ENCODE measurements around the gene SLC35F4.

SLC35F4 gene

DNA sequence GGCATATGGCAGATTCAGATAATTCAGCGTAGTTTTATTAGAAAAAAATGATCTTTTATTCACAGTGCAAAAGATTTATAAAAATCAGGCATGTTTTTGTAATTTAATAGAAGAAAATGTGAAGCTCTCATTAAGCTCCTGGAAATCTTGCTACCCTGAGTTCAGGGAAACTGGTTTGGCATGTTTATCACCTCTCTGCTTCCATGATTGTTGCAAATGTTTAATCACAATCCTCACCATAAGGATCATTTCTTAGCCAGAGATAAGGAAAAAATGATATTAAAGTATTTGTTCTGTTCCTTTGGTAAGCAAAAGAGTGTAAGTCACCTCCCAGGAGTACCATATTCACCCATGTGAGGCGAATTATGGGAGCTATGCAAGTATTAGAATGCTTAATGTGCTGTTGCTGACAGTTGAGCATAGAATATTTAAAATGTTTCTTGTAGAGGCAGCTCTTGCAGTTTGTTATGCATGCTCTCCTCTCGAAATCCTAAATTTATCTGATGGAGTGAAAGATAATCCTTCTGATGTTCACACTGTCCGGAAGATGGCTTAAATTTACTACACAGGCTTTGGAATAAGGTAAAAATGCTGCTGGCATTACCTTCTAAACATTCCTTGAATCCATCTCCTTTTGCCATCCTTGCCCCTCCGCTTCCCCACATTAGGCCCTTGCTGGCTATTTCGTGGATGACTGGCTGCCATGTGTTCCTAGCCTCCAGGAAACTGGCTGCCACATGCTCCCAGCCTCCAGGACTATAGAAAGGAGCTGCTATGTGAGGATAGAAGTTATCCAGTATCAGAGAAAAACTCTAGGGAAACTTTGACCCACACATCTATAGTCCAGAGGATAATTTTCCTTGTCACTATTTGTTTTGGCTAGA is 256.5 kb downstream of the SLC35F4 start:
- no peak for DNase-seq

DNA sequence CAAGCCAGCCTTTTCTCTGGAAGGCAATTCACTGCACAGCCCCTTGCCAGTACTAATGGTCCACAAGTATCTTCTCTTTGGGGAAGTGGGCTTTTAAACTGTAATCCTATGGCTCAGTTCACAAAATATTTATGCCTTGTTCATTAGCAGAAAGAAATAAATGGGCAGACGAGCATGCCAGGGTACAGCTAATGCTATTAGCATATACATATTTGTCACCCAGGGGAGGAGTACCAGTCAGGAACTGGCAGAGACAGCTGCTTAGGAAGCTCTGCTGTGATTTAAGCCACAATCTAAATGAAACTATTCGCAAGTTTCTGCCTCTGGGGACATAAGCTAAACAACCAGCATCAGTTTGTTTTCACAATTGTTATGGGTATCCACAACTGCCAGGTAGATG is 258.8 kb downstream of the SLC35F4 start:
- DNase-seq: no peak

DNA sequence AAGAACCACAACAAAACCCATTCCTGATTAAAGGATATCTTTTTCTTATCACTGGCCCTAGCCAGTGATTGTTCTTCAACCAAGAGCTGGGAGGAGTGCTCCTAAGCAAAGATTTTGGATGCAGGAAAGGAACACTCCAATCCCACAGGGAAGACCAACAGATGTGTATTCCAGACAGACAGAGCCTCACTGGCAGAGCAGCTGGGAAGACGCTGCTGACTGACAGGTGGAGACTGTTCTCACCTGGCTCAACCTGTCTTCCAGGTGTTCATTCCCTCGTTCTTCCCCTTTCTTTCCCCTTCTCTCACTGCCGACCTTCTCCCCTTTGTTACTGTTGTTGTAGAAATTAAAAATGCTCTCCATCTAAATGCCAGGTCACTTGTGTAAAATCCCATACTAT is 282.5 kb downstream of the SLC35F4 start:
- no peak for DNase-seq

DNA sequence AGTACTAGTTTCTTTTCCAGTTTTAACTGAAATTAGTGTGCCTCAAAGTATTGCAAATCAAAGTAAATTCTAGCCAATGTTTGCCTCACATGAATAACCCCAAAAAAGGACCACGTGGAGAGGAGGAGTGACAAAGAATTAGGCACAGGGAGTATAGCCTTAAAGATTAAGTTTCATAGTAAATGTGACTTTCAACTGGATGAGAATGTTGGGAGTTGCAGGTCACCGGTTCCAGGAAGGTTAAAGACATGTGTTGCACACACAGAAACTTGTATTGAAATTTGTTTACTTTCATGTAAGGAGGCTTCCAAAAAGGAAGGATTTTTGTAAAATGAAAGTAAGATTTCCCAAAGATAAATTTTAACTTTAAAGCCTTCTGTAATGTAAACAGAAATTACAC is 283.1 kb downstream of the SLC35F4 start:
- no peak for DNase-seq

DNA sequence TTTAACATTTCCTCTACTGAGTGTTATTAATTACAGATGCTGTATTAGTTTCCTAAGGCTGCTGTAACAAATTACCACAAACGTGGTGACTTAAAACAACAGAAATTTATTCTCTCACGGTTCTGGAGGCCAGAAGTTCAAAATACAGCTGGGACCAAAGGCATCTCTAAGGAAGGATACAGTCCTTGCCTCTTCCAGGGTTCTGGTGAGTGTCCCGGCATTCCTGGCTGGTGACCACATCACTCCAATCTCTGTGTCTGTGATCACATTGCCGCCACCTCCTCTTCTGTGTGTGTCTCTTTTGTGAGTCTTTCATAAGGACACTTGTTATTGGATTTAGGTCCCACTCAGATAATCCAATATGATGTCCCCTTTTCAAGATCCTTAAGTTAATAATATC is 287.1 kb downstream of the SLC35F4 start:
- DNase-seq: no peak

DNA sequence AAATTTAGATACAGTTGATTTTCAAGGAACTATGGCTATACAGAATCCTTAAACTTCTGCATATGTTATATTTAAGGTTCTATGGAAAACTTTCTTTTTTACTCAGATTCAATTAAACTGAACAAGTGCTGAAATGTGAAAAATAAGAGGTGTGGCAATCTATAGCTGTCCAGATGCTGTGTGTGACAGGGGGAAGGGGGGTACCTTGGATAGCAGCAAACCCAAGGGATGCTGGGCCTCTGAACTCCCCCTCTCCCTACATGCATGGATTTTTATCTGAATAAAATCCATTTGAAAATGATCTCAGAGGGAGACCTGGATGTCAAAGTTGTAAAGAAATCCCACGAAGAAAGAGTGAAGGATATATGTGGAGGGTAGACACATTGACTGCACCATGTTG is 289.4 kb downstream of the SLC35F4 start:
- DNase-seq: no peak

DNA sequence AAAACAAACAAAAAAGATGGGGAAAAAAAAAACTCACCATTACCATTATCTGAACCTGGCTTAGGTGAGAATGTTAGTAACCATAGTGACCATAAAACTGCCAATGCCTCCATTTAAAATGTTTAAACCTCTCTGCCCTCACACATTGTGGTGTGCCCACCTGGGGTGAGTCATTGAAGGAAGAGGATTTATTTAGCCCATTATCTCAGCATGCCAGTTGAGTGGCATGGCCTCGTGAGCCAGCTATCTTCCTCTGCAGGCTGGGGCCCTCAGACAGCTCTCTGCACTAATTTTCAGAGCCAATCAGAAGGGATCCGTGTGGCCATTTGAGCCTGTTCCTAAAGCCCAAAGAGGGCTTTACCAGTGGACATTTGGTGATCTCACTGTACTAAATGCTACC is 290.4 kb downstream of the SLC35F4 start:
- DNase-seq: no peak

DNA sequence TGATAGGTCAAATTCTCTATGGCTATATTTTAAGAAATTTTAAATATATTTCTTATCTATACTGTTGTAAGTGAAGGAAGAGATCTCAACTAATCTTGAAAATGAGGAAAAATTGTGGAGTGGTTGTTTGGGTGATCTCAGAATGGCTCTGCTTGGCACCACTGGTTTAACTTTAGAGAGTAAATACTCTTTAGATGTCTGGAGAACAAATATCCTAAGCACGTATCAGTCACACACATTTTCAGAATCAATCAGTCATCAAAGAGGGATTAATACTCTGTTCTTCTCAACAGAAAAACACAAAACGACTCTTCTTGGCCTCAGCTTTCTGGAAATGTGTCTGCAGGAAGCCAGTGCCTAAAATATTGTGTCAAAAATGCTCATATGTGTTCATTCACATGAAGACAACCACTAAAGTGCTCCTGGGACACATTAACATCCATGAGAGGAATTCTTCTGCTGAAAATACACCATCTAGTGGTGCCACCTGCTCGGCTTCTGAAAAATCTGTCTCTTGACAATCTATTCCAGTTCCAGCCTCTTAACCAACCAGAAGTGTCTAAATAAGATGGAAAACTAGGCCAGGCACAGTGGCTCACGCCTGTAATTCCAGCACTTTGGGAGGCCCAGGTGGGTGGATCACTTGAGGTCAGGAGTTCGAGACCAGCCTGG is 291.1 kb downstream of the SLC35F4 start:
- DNase-seq: no peak

DNA sequence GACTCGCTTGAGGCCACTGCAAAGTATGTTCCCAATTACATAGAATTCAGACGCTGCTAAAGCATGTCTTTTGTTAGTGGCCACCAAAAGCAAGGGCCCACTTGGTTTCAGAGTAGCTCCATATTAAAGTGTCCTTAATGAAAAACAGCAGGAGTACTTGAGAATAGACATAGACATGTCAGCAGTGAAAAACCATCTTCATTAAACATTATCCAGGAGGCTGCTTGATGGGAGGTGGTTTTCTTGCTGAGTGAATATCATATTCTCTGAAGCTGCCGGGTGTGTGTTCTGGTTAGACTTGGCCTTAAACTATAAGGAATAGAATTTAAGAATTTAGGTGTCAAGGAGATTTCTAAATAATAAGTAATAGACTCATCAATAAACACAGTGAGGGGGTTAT is 292.7 kb downstream of the SLC35F4 start:
- DNase-seq: no peak

DNA sequence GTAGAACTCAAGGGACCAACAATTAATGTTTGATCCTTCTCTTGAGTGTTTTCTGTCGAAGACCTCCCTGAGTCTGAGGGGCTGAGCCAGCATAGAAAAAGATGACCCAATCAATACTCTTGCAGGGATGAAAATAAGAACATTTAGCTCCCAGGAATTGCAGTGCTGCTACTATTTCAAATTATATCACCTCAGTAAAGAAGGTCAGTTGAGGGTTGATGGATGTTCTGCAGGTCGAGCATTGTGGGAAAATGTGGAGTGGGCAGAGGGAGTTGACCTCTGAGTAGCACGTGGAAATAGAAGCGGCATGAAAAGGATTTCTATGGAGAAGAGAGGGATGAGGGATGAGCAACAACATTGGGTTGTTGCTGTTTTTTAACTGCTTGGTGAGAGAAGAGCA is 297.3 kb downstream of the SLC35F4 start:
- DNase-seq: no peak

DNA sequence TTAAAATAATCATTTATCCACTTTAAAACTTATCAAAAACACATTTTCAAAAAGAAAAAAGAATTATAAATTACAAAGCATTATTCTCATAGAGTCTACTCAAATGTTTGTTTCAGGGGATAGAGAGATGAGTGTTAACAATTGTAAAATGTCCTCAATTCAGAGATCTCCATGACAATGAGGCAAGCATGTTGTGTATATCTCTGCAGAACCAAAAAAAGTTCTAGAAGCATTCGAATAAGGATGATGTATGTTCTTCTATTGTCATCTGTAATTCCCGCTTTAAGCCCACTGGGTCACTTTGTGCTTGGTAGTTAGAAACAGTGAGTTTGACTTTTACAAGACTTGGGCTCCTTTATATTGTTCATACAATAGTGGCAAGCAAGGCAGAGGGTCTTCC is 298.7 kb downstream of the SLC35F4 start:
- DNase-seq: no peak

DNA sequence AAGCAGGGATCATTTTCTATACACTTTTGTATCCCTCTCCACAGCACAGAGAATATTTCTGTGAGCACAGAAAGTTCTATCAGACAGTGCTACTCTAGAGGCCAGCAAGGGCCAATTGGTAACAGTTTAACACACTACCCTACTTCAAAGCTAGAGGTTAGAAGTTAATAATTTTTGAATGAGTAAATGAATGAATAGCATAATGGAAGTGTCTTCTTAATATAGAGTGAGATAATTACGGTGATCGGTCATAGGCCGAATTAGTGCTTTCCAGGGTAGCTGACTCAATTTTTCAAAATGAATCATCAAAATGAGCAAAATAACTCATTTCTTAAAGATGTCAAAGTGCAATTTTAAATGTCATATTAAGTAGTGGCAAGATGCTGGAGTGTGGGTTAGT is 305.2 kb downstream of the SLC35F4 start:
- DNase-seq: no peak

DNA sequence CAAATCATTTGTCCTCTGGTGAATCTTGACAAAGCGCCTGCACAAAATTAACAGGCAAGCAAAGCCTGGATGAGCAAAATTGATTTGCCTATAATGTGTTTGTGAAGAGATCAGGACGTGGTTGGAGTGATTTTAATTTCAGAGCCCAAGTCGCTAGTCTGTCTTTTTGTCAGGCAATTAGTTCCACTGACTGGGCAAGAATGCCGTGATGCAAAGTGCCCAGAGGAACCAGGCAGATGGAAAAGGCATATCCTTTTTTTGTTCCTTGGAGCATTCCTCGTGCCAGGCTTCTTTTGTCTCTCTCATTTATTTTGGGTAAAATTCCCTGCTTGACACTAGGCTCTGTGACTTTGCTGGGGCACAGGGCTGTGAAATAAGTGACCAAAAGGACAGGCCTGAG is 306.3 kb downstream of the SLC35F4 start:
- DNase-seq: no peak

DNA sequence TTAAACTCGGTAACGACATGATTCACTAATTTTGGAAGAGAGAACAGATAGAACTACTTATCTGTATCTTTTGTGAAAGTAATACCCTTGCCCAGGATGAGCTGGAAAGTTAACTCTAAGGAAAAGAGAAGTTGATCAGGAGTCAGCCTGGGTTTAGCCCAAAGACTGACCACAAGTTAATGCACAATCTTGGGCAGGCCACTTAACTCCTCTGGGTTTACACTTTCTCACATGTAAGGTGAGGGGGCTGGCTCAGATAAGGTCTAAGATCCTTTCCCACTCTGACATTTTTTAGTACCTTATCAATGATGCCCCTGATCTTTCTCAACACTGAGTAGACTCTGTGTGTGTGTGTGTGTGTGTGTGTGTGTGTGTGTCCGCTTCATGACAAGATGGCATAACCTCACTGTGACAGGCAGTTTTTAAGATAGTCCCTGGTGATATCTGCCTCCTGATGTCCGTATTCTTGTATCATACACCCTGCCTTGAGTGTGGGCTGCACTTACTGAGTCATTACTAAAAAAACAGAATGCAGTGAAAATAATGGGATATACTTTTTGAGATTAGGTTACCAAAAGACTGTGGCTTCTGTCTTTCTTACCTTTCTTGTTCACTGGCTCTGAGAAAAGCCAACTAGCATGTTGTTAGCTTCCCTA is 316.0 kb downstream of the SLC35F4 start:
- DNase-seq: no peak

DNA sequence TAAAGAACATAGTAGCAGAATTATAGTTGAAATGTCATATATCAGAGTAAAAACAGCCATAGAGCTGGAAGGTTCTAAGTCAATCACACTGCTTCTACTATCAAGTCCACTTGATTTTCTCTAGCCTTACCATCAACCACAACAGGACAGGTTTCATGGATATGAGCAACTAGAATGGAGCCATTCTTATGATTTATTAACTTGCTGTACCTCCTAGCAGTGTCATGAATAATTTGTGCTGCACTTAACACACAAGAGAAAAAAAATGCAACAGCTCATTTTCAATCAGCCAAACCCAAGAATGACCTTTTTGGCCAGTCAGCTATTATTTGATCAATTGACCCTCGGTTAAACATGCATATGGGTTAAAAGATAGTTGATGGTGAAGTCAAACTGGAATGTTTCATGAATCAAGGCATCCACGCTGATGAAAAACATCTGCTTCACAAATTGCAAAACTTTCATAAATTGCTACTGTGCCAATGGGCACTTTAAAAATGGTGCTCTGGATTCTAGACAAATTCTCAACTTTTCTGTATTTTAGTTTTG is 316.8 kb downstream of the SLC35F4 start:
- DNase-seq: no peak

DNA sequence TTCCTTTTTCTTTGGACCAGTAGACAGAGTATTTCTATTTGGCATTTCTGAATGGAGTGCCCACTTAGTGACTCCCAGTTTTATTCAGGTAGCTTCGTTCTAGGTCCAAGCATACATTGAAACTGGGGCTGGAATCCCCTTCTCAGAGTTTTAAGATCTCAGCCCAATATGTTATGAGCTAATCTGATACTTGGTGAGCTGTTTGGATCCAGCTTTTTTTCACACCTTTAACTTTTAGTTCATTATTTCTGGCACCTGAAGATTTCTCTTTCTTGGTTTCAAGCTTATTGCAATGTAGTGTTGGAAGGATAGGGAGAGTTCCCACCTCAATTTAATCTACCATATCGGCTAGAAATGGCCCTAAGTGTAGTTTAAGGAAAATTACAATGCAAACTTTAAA is 318.8 kb downstream of the SLC35F4 start:
- no peak for DNase-seq

DNA sequence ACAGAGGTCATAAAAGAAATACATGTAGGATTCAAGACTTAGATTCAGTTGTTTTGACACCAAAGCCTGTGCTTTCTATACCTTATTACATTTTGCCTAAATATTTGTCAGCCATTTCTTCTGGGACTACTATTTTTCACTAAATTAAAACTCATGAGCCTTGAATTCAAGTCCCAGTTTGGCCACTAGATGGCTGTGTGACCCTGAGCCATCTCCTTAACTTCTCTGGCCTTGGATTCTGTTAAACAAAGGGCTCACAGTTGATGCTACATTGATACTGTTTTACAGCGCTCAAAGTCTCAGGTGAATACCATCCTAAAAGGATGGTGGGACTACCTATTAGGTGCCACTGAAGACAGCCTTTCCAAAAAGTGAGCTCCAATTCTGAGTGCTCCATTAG is 332.7 kb downstream of the SLC35F4 start:
- no peak for DNase-seq

DNA sequence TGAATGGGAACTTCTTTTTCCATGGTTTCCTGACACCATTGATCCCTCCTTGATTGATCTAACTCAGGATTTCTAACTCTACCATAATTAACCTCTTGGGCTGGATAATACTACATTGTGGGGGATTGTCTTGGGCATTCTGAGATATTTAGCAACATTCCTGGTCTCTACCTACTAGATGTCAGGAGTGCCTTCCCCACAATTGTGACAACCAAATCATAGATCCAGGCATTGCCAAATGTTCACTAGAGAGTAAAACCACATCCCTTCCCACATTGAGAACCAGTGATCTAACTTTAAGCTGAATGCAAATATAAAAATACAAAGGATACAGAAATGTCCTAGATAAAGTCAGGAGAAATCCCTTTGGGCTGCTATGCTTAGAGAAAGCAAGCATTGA is 335.3 kb downstream of the SLC35F4 start:
- DNase-seq: no peak

DNA sequence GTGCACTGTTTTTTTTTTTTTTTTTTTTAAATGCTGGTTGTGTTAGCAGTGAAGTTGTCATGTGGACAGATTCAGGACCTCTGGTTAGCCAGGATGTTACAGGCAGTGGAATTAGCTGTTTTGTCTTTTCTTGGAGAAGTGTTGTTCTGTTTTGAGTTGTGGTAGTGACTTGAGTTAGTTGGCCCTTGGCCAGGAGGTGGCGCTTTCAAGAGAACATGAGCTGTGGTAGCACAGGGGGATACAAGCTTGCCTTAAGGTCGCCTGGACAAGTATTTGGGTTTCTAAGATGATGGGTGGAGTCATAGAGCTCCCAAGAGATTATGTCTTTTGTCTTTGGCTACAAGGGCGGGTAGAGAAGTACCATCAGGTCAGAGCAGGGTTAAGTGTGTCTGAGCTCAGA is 338.9 kb downstream of the SLC35F4 start:
- DNase-seq: no peak

DNA sequence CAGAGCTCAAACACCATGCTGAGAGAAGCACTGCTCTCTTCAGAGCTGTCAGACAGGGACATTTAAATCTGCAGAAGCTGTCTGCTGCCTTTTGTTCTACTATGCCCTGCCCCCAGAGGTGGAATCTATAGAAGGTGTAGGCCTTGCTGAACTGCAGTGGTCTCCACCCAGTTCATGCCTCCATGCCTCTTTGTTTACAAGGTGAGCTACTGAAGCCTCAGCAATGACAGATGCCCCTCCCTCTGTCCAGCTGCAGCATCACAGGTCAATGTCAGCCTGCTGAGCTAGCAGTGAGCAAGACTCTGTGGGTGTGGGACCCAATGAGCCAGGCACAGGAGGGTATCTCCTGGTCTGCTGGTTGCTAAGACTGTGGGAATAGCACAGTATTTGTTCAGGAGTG is 346.8 kb downstream of the SLC35F4 start:
- DNase-seq: no peak
